ENCODE measurements around the gene SYNPR.

The SYNPR gene

DNA sequence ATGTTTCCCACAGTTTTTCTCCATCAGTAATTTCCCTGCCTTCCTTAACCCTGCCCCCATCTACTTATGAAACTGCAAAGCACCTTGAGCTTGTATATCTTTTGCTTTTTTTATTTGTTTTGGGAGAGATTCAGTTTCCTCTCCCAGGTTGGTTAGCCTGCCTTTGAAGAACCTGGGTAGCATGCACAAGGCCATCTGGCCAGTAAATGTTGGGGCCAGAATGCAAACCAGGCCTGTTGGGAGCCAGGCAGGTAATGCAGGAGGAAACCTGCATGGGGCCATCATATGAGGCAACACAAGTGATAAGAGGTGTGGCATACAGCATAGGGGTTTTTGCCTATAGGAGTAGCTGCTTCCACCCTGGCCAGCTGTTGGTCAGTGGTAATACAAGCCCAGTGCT, 17.7 kb downstream of the SYNPR start:
- no peaks in the 10 kb centered on the region for H3K27me3 ChIP-seq (ENCODE audit: control insufficient read depth, insufficient read depth, low read length)
- no peak overlapping the region for H3K4me2 ChIP-seq (ENCODE audit: low read length)
- TF ChIP-seq, protein P1, sequence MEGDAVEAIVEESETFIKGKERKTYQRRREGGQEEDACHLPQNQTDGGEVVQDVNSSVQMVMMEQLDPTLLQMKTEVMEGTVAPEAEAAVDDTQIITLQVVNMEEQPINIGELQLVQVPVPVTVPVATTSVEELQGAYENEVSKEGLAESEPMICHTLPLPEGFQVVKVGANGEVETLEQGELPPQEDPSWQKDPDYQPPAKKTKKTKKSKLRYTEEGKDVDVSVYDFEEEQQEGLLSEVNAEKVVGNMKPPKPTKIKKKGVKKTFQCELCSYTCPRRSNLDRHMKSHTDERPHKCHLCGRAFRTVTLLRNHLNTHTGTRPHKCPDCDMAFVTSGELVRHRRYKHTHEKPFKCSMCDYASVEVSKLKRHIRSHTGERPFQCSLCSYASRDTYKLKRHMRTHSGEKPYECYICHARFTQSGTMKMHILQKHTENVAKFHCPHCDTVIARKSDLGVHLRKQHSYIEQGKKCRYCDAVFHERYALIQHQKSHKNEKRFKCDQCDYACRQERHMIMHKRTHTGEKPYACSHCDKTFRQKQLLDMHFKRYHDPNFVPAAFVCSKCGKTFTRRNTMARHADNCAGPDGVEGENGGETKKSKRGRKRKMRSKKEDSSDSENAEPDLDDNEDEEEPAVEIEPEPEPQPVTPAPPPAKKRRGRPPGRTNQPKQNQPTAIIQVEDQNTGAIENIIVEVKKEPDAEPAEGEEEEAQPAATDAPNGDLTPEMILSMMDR (IDR thresholded peaks at IDR 0.05) = no peak
- H3K27ac ChIP-seq = no peak overlapping the region
- H3K9ac ChIP-seq = no peak overlapping the region
- no peaks in the 10 kb centered on the region for H3K9me3 ChIP-seq (ENCODE audit: control insufficient read depth, low read length)
- no peak overlapping the region for H2AFZ ChIP-seq
- H3K36me3 ChIP-seq (ENCODE audit: control insufficient read depth, insufficient read depth, low read length) = no peaks in the 10 kb centered on the region
- peaks cover 2% of the 10 kb centered on the region for H3K4me1 ChIP-seq
- no peak overlapping the region for H3K4me3 ChIP-seq (ENCODE audit: low read depth, low read length)
- no peaks in the 10 kb centered on the region for H3K79me2 ChIP-seq

DNA sequence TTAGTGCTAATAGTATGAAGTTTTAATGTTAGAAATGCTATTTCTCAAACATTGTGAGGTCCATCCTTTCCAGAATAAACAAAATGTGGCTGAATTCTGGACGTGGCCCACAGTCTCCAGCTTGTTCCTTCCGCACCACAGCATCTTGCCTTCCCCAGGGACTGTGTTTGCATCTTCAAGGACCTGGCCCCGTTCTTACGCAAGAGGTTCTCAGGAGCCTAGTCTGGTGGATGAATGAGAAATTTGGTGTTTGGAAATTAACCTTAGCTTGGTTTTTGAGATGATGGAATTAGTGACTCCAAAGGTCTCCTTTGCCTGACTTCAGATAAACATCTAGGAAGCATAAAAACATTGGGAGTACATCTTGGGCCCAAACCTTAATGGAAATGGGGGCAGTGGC, 18.1 kb downstream of the SYNPR start:
- Histone ChIP-seq H2AFZ (no peak overlapping the region), H3K9ac (no peak overlapping the region), H3K4me3 (ENCODE audit: low read depth, low read length) (no peak overlapping the region), H3K4me1 (peaks cover 2% of the 10 kb centered on the region), H3K9me3 (ENCODE audit: control insufficient read depth, low read length) (no peaks in the 10 kb centered on the region), H3K36me3 (ENCODE audit: control insufficient read depth, insufficient read depth, low read length) (no peaks in the 10 kb centered on the region), H3K27me3 (ENCODE audit: control insufficient read depth, insufficient read depth, low read length) (no peaks in the 10 kb centered on the region), H3K4me2 (ENCODE audit: low read length) (no peak overlapping the region), H3K79me2 (no peaks in the 10 kb centered on the region), H3K27ac (no peak overlapping the region)
- TF ChIP-seq, protein P1 (IDR thresholded peaks at IDR 0.05) = no peak

DNA sequence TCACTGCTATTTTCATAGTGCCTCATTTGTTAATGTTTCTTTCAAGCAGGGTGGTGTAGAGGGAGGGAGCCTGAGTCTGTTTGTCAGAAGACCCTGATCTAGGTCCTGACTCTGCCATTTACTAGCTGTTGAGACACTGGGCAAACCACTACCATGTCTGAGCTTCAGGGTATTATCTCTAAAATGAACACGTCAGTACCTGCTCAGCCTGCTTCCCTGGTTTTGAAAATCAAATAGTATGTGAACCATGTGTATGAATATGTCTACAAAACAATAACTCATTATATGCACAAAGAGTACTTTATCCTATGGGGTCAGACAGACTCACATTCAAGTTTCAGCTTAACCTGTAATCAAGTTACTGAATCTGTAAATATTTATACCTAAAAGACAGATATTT, 25.1 kb downstream of the SYNPR start:
- TF ChIP-seq, protein P1 (IDR thresholded peaks at IDR 0.05) = no peak
- H3K4me3 ChIP-seq (ENCODE audit: low read depth, low read length) = no peak overlapping the region
- H2AFZ ChIP-seq = no peak overlapping the region
- H3K4me1 ChIP-seq = no peaks in the 10 kb centered on the region
- H3K9ac ChIP-seq = no peak overlapping the region
- no peak overlapping the region for H3K4me2 ChIP-seq (ENCODE audit: low read length)
- no peaks in the 10 kb centered on the region for H3K9me3 ChIP-seq (ENCODE audit: control insufficient read depth, low read length)
- H3K27me3 ChIP-seq (ENCODE audit: control insufficient read depth, insufficient read depth, low read length) = no peaks in the 10 kb centered on the region
- no peaks in the 10 kb centered on the region for H3K36me3 ChIP-seq (ENCODE audit: control insufficient read depth, insufficient read depth, low read length)
- H3K79me2 ChIP-seq = no peaks in the 10 kb centered on the region
- H3K27ac ChIP-seq = no peak overlapping the region

DNA sequence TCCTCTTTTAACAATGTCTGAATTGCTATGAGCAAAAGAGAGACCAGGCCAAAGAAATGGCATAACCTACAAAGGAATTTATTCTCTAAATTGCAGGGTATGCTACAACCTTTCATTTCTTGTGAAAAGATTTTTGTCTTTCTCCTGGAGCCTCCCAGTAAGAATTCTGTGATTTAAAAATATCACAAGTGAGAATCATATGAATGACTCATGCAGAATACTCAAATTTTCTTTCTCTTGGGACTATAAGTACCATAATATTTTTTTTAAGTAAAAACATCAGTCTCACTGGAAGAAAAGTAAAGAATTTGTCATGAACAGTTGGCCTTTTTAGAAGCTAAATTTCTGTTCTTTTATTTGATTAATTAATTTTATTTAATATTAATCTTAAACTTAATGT, 26.3 kb downstream of the SYNPR start:
- Histone ChIP-seq H3K4me2 (ENCODE audit: low read length) (no peak overlapping the region), H3K9ac (no peak overlapping the region), H3K4me3 (ENCODE audit: low read depth, low read length) (no peak overlapping the region), H3K27ac (no peak overlapping the region), H3K27me3 (ENCODE audit: control insufficient read depth, insufficient read depth, low read length) (no peaks in the 10 kb centered on the region), H2AFZ (no peak overlapping the region), H3K4me1 (no peaks in the 10 kb centered on the region), H3K36me3 (ENCODE audit: control insufficient read depth, insufficient read depth, low read length) (no peaks in the 10 kb centered on the region), H3K9me3 (ENCODE audit: control insufficient read depth, low read length) (no peaks in the 10 kb centered on the region), H3K79me2 (no peaks in the 10 kb centered on the region)
- TF ChIP-seq, protein P1 (IDR thresholded peaks at IDR 0.05) = no peak

DNA sequence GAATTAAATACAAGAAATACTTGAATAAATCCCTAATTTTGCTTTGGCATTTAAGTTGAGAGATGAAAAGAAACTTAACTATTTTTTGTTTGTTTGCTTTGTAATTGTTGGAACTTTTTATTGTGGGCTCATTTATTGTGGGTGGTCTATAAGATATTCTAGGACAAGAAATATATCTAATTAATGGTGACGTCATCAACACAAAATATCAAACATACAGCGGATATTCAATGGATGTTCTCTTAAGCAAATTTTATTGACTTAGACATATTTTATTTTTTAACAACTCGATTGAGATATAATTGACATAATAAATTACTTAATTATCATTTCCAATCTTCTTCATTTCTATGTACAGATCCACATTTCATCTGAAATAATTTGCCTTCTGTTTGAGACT, 30.0 kb downstream of the SYNPR start:
- no peak overlapping the region for H3K4me3 ChIP-seq (ENCODE audit: low read depth, low read length)
- no peak overlapping the region for H3K27ac ChIP-seq
- TF ChIP-seq, protein P1 (IDR thresholded peaks at IDR 0.05) = no peak
- no peaks in the 10 kb centered on the region for H3K9me3 ChIP-seq (ENCODE audit: control insufficient read depth, low read length)
- no peaks in the 10 kb centered on the region for H3K36me3 ChIP-seq (ENCODE audit: control insufficient read depth, insufficient read depth, low read length)
- H2AFZ ChIP-seq = no peak overlapping the region
- H3K27me3 ChIP-seq (ENCODE audit: control insufficient read depth, insufficient read depth, low read length) = no peaks in the 10 kb centered on the region
- H3K4me1 ChIP-seq = no peaks in the 10 kb centered on the region
- H3K79me2 ChIP-seq = no peaks in the 10 kb centered on the region
- no peak overlapping the region for H3K4me2 ChIP-seq (ENCODE audit: low read length)
- H3K9ac ChIP-seq = no peak overlapping the region
